ENCODE results near the gene HMX1. TPM values are rescaled to one million over a fixed set of nuclear protein-coding genes. Genes with fewer than 3 reads are reported as not detected.

HMX1 gene
- total RNA-seq (2014; rRNA removed), result not detected in 2 replicates
- not detected for Bru-seq, nascent RNA
- not detected for BruChase-seq, experiment 1, labeled RNA remaining after a 6-hour chase
- not detected for BruChase-seq, experiment 2, labeled RNA remaining after a 2-hour chase
- long read RNA-seq, result 0 reads

DNA sequence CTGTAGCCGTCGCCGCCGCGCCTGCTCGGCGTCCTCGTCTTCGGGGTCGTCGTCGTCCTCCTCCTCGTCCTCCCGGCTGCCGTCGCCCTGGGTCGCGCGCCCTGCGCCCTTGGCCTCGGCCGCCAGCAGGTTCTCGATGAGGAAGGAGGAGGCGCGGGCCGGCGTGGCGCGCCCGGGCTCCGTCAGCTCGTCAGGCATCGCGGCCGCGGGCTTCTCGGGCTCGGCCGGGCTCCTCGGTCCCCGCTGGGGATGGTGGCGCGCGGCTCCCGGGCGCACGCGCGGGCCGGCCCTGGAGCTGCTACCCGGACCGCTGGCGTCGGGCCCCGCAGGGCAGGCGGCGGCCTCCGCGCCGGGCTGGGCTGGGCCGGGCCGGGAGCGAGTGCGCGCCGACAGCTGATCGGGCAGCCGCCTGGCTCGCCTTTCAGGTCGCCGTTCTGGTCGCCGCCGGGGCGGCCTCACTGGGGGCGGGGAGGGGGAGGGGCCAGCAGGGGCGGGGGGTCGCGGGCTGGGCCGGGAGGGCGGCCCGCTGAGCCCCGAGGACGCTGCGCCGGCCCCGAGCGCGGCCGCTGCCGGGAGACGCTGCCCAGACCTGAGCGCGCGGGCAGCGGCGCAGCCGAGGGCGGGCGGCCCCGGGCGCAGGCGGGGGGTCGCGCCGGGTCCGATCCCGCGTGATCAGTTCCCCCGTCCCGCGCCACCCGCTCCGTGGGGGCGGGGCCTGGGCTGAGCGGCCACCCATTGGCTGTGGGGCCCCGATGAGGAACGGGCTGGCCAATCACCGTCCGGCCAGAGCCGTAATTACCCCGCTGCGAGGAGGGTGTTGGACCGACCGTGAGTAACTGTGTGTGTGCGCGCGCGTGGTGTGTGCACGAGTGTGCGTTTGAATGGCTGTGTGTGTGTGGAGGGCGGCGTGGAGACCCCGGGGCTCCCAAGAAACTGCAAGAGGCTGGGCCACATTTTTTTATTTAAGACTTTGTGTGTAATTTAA is at the start of gene HMX1:
Gene HMX1 (minus strand): TSS at position 423 of the 985 bp plus-strand sequence. CDS start 225 bp downstream, at position 198.
- ATAC-seq, result no peak
- Histone ChIP-seq H3F3A (ENCODE audit: low read length, unreplicated experiment) (no peaks in the 10 kb centered on the region), H3K4me2 (ENCODE audit: low read length) (no peak within 1 kb of the TSS), H2AFZ (ENCODE audit: low read length) (no peak within 1 kb of the TSS), H3K9me2 (replicated peaks; ENCODE audit: low read length) (no peaks in the 10 kb centered on the region), H3K36me3 (ENCODE audit: low read depth, low read length) (no peaks in the 10 kb centered on the region), H3K27me3 (ENCODE audit: low read length) (peaks cover 37% of the 10 kb centered on the region), H3K9me3 (ENCODE audit: low read length) (no peaks in the 10 kb centered on the region), H3K4me3 (ENCODE audit: low read length) (no peak within 1 kb of the TSS), H3K9ac (ENCODE audit: low read length) (no peak within 1 kb of the TSS), H3K79me2 (ENCODE audit: low read length) (no peaks in the 10 kb centered on the region), H4K20me1 (ENCODE audit: low read length) (no peaks in the 10 kb centered on the region), H3K4me1 (ENCODE audit: insufficient read depth, low read length) (no peaks in the 10 kb centered on the region), H3K27ac (ENCODE audit: low read length) (no peak within 1 kb of the TSS)
- intact Hi-C loops (cut with micrococcal nuclease), result no loop called here
- DNase-seq, result no peak
- ChIA-PET CTCF (no interaction called here), POLR2A (ENCODE audit: unreplicated experiment) (no interaction called here)
- TF ChIP-seq CTCF (conservative IDR thresholded peaks at IDR 0.05; ENCODE audit: low read depth, low read length), result no peak
- no TSS peak for BruUV-seq (replicated peaks)

- Histone ChIP-seq H3K4me1 (ENCODE audit: insufficient read depth, low read length) (no peaks in the 10 kb centered on the region), H3K9me2 (replicated peaks; ENCODE audit: low read length) (no peaks in the 10 kb centered on the region), H3K4me2 (ENCODE audit: low read length) (no peak overlapping the region), H4K20me1 (ENCODE audit: low read length) (no peaks in the 10 kb centered on the region), H3K27ac (ENCODE audit: low read length) (no peak overlapping the region), H3K36me3 (ENCODE audit: low read depth, low read length) (no peaks in the 10 kb centered on the region), H3K9ac (ENCODE audit: low read length) (no peak overlapping the region), H3K4me3 (ENCODE audit: low read length) (no peak overlapping the region), H3K27me3 (ENCODE audit: low read length) (no peaks in the 10 kb centered on the region; the same call in 1 of the 2 replicates), H3K79me2 (ENCODE audit: low read length) (no peaks in the 10 kb centered on the region), H3K9me3 (ENCODE audit: low read length) (no peaks in the 10 kb centered on the region), H2AFZ (ENCODE audit: low read length) (no peak overlapping the region), H3F3A (ENCODE audit: low read length, unreplicated experiment) (no peaks in the 10 kb centered on the region)
- intact Hi-C loops (cut with micrococcal nuclease), result no loop called here
- no TSS peak for BruUV-seq (replicated peaks)
- ATAC-seq, result no peak
- no peak for DNase-seq
- TF ChIP-seq EZH2 (IDR thresholded peaks at IDR 0.05; ENCODE audit: low read length, unreplicated experiment), result no peak
- no peak for TF ChIP-seq EZH2phosphoT487 (IDR thresholded peaks at IDR 0.05; ENCODE audit: borderline replicate concordance, low read length)
- TF ChIP-seq CTCF (conservative IDR thresholded peaks at IDR 0.05; ENCODE audit: low read depth, low read length), result no peak
- POLR2A ChIA-PET (ENCODE audit: unreplicated experiment), result no interaction called here
- CTCF ChIA-PET, result no interaction called here
Observed at GRCh38 chr4:8920969-8921368, 49.3 kb upstream of the HMX1 start.
